Stimulated activated CD8-positive, alpha-beta memory T cell treated with anti-CD3 and anti-CD28 coated beads, Interleukin-15, amount 100 ng/mL, for 24 hours (primary cell): ENCODE measurements around the gene C16orf54.
A peak's percentile ranks its signal among the peaks of the same experiment; 100 is the strongest.
"Not testable (repeated sequence)": the region's sequence is repeated elsewhere in the genome, so short reads cannot be mapped to it uniquely, and the experiment has no call there.

Experiments used
- DNase-seq: peaks from one replicate; pipeline ENCODE4 v3.0.0-alpha.2; 2020; ENCODE audit warnings: low read depth

Gene C16orf54

GRCh38 chr16:29707160-29707559 is 38.6 kb downstream of the C16orf54 start:
- DNase-seq, result not testable (repeated sequence)

DNA sequence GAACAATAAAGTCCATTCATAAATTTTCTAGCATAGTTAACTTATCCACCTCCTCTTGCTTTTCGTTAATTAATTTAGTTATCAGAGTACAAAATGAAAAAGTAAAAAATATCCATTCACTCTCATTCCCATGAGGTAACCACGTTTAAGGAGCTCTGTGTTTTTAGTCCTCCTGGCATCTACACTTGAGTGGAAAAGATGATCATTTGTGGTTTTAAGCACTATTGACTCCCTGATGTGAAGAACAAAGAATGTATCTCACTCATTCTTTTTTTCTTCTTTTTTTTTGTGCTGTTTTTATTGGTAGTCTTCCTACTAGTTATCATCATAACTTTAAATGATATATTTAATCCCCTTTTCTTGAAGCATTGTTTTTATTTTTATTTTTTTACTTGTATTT is 40.8 kb downstream of the C16orf54 start:
- no peak for DNase-seq

DNA sequence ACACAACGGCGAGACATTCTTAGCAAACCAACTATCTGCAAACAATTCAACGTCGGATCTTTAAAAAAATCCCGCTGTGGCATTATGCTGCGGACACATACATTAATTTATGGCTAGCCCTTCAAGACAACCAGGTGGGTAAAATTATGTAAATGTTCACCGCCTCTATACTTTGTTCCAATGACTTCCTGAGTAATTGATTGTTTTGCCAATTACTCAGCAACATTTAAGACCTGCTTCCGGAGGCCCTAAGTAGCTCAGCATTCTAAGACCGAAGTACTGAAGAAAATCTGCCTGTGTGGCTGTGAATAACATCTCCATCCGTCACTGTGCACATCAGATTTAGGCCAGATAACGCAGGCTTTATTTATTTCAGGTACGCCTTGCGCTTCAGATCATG is 43.5 kb downstream of the C16orf54 start:
- no peak for DNase-seq

DNA sequence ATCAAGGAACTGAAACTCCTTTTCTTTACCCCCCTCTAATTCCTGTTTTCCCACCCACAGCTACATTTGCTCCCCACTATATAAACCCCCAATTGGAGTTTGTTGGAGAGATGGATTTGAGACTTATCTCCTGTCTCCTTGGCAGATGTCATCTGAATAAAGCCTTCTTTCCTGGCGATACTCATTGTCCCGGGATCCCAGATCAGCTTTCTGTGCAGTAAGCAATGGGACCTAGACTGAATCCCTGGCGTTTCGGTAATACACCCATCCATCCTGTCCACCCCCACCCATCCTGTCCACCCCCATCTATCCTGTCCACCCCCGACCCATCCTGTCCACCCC is 44.6 kb downstream of the C16orf54 start:
- DNase-seq, result no peak

DNA sequence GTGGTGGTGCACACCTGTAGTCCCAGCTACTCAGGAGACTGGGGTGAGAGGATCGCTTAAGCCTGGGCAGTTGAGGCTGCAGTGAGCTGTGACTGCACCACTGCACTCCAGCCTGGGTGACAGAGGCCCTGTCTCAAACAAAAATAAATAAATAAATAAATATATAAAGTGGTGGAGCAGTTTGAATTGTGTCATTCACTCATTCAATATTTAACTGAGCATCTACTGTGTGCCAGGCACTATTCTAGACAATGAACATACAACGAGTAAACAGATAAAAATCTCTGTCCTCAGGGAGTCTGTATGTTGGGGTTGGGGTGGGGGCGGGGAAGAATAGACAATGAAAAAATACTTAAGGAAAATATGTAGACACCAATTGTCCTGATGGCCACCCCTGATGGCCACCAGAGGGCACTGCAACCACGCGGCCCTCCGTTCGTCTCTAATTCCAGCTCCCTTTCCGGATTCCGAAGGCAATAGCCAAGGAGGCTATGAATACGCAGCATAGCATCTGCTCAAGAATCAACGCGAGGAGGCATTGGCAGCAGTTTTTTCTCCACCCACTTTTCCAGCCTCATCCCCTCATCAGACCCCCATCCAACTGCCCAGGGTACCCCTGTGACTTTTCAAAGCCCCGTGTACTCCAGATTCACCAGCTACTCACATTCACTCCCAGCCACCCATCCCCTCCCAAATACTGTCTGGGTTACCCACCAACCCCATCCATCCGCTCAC is 45.4 kb downstream of the C16orf54 start:
- DNase-seq, result peak; percentile 42

GRCh38 chr16:29699324-29700219 is 46.2 kb downstream of the C16orf54 start:
- DNase-seq, result no peak

- DNase-seq, result no peak
Observed at GRCh38 chr16:29698484-29699323, 47.1 kb downstream of the C16orf54 start.

- no peak for DNase-seq
Observed at GRCh38 chr16:29698042-29698441, 47.7 kb downstream of the C16orf54 start.

GRCh38 chr16:29697391-29697790 is 48.4 kb downstream of the C16orf54 start:
- no peak for DNase-seq

DNA sequence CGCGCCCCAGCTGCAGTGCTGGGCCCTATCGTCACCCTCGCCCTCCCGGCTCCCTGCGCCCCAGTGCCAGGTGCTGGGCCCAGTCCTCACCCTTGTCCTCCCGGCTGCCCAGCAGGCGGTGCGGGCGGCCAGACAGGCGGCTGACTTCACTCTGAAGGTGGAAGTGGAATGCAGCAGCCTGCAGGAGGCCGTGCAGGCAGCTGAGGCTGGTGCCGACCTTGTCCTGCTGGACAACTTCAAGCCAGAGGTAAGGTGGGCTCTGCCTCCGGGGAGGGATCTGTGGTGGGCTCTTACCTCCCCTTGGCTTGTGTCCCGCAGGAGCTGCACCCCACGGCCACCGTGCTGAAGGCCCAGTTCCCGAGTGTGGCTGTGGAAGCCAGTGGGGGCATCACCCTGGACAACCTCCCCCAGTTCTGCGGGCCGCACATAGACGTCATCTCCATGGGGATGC is 48.9 kb downstream of the C16orf54 start:
- DNase-seq, result no peak

DNA sequence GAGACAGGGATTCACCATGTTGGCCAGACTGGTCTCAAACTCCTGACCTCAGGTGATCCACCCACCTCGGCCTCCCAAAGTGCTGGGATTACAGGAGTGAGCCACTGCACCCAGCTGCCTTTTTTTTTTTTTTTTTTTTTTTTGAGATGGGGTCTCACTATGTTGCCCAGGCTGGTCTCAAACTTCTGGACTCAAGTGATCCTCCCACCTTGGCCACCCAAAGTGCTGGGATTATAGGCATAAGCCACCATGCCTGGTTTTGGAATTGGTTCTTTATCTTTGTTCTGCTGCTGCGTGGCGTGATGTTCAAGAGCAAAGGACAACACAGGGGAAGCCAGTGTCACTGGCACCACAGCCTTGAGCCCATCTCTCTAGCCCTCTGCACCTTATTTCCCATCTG is 50.1 kb downstream of the C16orf54 start:
- DNase-seq, result not testable (repeated sequence)

GRCh38 chr16:29694384-29695195 is 51.2 kb downstream of the C16orf54 start:
- no peak for DNase-seq

GRCh38 chr16:29692606-29693005 is 53.2 kb downstream of the C16orf54 start:
- not testable (repeated sequence) for DNase-seq
